CD14-positive monocyte (primary cell): Measurements from ENCODE around the gene SHISA6. TPM values are rescaled to one million over a fixed set of nuclear protein-coding genes. Genes with fewer than 3 reads are reported as not detected.

ENCODE experiments used
- DNase-seq, 3 donors: peaks; one replicate each; pipeline ENCODE4 v3.0.0-alpha.2; 2011 to 2022
- H2AFZ ChIP-seq: 2 replicates; pipeline ENCODE4 v1.6.0; 2012; ENCODE audit warnings: mild to moderate bottlenecking, low read depth, low read length, inconsistent platforms; ENCODE audit not compliant: insufficient read depth, poor library complexity, severe bottlenecking
- H3K27ac ChIP-seq, 2 donors: 1 replicate in 1 of 2; 2 replicates in 1 of 2; pipeline ENCODE4 v1.5.1; 2012 to 2013; ENCODE audit warnings: low read length in 2 of 2, control low read depth in 1 of 2, inconsistent platforms in 1 of 2, low read depth in 1 of 2, mild to moderate bottlenecking in 1 of 2
- H3K27me3 ChIP-seq, 2 donors: one replicate each; pipeline versions ENCODE4 v1.6.0 to v1.6.1; 2011 to 2013; ENCODE audit warnings: low read length in 2 of 2; ENCODE audit not compliant: control insufficient read depth in 2 of 2, insufficient read depth in 2 of 2
- H3K36me3 ChIP-seq, 2 donors: replicated peaks in 1 of 2; 1 replicate in 1 of 2; 2 replicates in 1 of 2; pipeline versions ENCODE4 v1.5.1 to v1.6.1; 2012 to 2013; ENCODE audit warnings: low read length in 2 of 2, control low read depth in 1 of 2, inconsistent platforms in 1 of 2, mild to moderate bottlenecking in 1 of 2; ENCODE audit not compliant: insufficient read depth in 2 of 2, control insufficient read depth in 1 of 2
- H3K4me1 ChIP-seq, 2 donors: 1 replicate in 1 of 2; 2 replicates in 1 of 2; pipeline versions ENCODE4 v1.5.1 to v1.6.1; 2012 to 2013; ENCODE audit warnings: low read length in 2 of 2, control low read depth in 1 of 2, inconsistent platforms in 1 of 2, mild to moderate bottlenecking in 1 of 2, moderate library complexity in 1 of 2; ENCODE audit not compliant: insufficient read depth in 2 of 2, control insufficient read depth in 1 of 2
- H3K4me2 ChIP-seq: replicated peaks from 2 replicates; pipeline ENCODE3; 2012; ENCODE audit warnings: low read length, moderate library complexity, mild to moderate bottlenecking; ENCODE audit not compliant: poor library complexity, severe bottlenecking; ENCODE audit errors: extremely low read depth
- H3K4me3 ChIP-seq, 3 experiments: fragments of 200-600 bp in 1 of 3; sonication (generic) in 1 of 3; replicated peaks in 1 of 3; 1 replicate in 2 of 3; 2 replicates in 1 of 3; pipeline ENCODE4 v1.5.1; 2011 to 2013; ENCODE audit warnings: low read length in 3 of 3, mild to moderate bottlenecking in 3 of 3, control low read depth in 2 of 3, low read depth in 2 of 3, inconsistent platforms in 1 of 3, moderate library complexity in 1 of 3
- H3K79me2 ChIP-seq: 2 replicates; pipeline ENCODE4 v1.6.0; 2012; ENCODE audit warnings: mild to moderate bottlenecking, control low read depth, inconsistent platforms, low read length, moderate library complexity; ENCODE audit not compliant: insufficient read depth
- H3K9ac ChIP-seq: 2 replicates; pipeline ENCODE4 v1.6.0; 2017; ENCODE audit warnings: low read length, mild to moderate bottlenecking; ENCODE audit not compliant: insufficient read depth, poor library complexity, severe bottlenecking
- H3K9me3 ChIP-seq, 2 donors: replicated peaks in 1 of 2; 1 replicate in 1 of 2; 2 replicates in 1 of 2; pipeline versions ENCODE4 v1.5.1 to v1.6.1; 2012 to 2013; ENCODE audit warnings: low read length in 2 of 2, control low read depth in 1 of 2; ENCODE audit not compliant: control insufficient read depth in 1 of 2, insufficient read depth in 1 of 2
- H4K20me1 ChIP-seq: 2 replicates; pipeline ENCODE4 v1.6.0; 2012; ENCODE audit warnings: mild to moderate bottlenecking, low read length, control low read depth, moderate library complexity; ENCODE audit not compliant: insufficient read depth
- H3K27ac Mint-ChIP-seq, 7 donors: one replicate each; pipeline ENCODE4 v1.8.0; 2020; ENCODE audit warnings: mild to moderate bottlenecking in 7 of 7, mixed read lengths in 7 of 7, moderate library complexity in 6 of 7, inconsistent platforms in 2 of 7
- H3K27me3 Mint-ChIP-seq, 3 donors: one replicate each; pipeline ENCODE4 v1.8.0; 2021 to 2022; ENCODE audit warnings: low read depth in 3 of 3, mild to moderate bottlenecking in 3 of 3, mixed read lengths in 3 of 3, moderate library complexity in 3 of 3, inconsistent platforms in 1 of 3
- H3K36me3 Mint-ChIP-seq, 2 donors: one replicate each; pipeline ENCODE4 v1.8.0; 2020; ENCODE audit warnings: mixed read lengths in 2 of 2, inconsistent platforms in 1 of 2, mild to moderate bottlenecking in 1 of 2
- H3K4me1 Mint-ChIP-seq: one replicate; pipeline ENCODE4 v1.8.0; 2020; ENCODE audit warnings: mild to moderate bottlenecking, mixed read lengths
- H3K4me3 Mint-ChIP-seq, 2 donors: one replicate each; pipeline ENCODE4 v1.8.0; 2020; ENCODE audit warnings: mild to moderate bottlenecking in 2 of 2, mixed read lengths in 2 of 2, moderate library complexity in 1 of 2
- H3K9me3 Mint-ChIP-seq, 7 donors: one replicate each; pipeline ENCODE4 v1.8.0; 2020 to 2022; ENCODE audit warnings: mixed read lengths in 7 of 7, mild to moderate bottlenecking in 6 of 7, moderate library complexity in 6 of 7, inconsistent platforms in 2 of 7
- WGBS: methylation state at CpG from one replicate; pipeline ENCODE4 v1.1.5; 2013; ENCODE audit warnings: missing lambda C conversion rate; ENCODE audit not compliant: insufficient coverage; 5-methylcytosine and 5-hydroxymethylcytosine counted together
- intact Hi-C, 2 donors: fragments of 100-400 bp; cut with micrococcal nuclease; formaldehyde crosslinking; loops; one replicate each; pipeline versions ENCODE4 v1.15.0 to v1.15.1; 2023
- polyA plus RNA-seq, 3 donors: library from polyadenylated mRNA; depleted of rRNA in 1 of 3; unstranded in 2 of 3; stranded (reverse) in 1 of 3; fragments of 300-500 nt in 2 of 3; fragments of >200 nt in 1 of 3; fragmentation: Illumina TruSeq in 2 of 3; gene quantifications; 1 replicate in 2 of 3; 2 replicates in 1 of 3; pipeline ENCODE4 v1.2.3, GENCODE V29; 2012 to 2021
- TF ChIP-seq, protein P1 (sequence below): fragments of 200-600 bp; IDR thresholded peaks from one replicate; pipeline ENCODE4 v1.8.0; 2022; ENCODE audit warnings: antibody characterized with exemption, mild to moderate bottlenecking

Gene SHISA6
- polyA plus RNA-seq, 3 donors, result not detected

- peaks cover 0 to 2% (median 0%) of the 10 kb centered on the region in 3 donors for H3K27me3 Mint-ChIP-seq
- peaks cover 43 to 48% of the 10 kb centered on the region in 2 donors for H3K9me3 ChIP-seq
- H3K36me3 Mint-ChIP-seq, result no peaks in the 10 kb centered on the region
- H3K27ac Mint-ChIP-seq, result no peak overlapping the region
- no peaks in the 10 kb centered on the region for H3K79me2 ChIP-seq
- no peaks in the 10 kb centered on the region for H3K4me1 Mint-ChIP-seq
- no peaks in the 10 kb centered on the region for H4K20me1 ChIP-seq
- TF ChIP-seq, protein P1, sequence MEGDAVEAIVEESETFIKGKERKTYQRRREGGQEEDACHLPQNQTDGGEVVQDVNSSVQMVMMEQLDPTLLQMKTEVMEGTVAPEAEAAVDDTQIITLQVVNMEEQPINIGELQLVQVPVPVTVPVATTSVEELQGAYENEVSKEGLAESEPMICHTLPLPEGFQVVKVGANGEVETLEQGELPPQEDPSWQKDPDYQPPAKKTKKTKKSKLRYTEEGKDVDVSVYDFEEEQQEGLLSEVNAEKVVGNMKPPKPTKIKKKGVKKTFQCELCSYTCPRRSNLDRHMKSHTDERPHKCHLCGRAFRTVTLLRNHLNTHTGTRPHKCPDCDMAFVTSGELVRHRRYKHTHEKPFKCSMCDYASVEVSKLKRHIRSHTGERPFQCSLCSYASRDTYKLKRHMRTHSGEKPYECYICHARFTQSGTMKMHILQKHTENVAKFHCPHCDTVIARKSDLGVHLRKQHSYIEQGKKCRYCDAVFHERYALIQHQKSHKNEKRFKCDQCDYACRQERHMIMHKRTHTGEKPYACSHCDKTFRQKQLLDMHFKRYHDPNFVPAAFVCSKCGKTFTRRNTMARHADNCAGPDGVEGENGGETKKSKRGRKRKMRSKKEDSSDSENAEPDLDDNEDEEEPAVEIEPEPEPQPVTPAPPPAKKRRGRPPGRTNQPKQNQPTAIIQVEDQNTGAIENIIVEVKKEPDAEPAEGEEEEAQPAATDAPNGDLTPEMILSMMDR, result no peak
- no peak overlapping the region for H3K4me3 Mint-ChIP-seq
- intact Hi-C loops, result no loop called here
- H3K9me3 Mint-ChIP-seq, result peaks cover 12 to 40% (median 21%) of the 10 kb centered on the region in 7 donors
- no peaks in the 10 kb centered on the region for H3K27me3 ChIP-seq
- no peaks in the 10 kb centered on the region for H3K4me1 ChIP-seq
- no peak overlapping the region for H3K4me3 ChIP-seq
- no peak overlapping the region for H3K27ac ChIP-seq
- WGBS, result 85% methylated on average over 10 of the region's 14 CpGs
- H3K36me3 ChIP-seq, result no peaks in the 10 kb centered on the region
- DNase-seq, result no peak
- no peak overlapping the region for H2AFZ ChIP-seq
- no peak overlapping the region for H3K4me2 ChIP-seq
- H3K9ac ChIP-seq, result no peak overlapping the region
Observed at GRCh38 chr17:11490171-11490755, 249.2 kb downstream of the SHISA6 start.

DNA sequence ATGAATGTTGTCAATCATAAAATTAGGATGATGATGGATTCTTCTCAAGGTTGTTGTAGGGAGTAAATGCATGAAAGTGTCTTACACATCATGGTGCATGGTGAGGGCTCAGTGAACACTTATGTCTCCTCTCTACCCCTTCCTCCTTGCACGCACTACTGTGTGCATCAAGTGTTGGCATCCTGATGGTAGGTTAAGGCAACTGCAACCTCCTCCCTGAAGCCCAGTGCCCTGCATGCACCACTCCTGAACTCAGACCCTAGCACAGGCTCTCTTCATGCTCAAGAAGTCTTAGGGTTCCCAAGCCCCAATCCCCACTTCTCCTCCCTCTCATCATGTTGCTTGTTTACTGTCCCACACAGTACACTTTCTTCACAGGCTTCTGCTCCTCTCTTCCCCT lies 251.5 kb downstream of the SHISA6 start:
- H3K36me3 ChIP-seq, result no peaks in the 10 kb centered on the region
- no peak overlapping the region for H3K4me3 ChIP-seq
- no peak overlapping the region for H3K9ac ChIP-seq
- TF ChIP-seq, protein P1, result no peak
- no peaks in the 10 kb centered on the region for H3K36me3 Mint-ChIP-seq
- H3K4me3 Mint-ChIP-seq, result no peak overlapping the region
- H2AFZ ChIP-seq, result no peak overlapping the region
- no CpG with 5 or more reads among the region's 1 CpG for WGBS
- no peak overlapping the region for H3K4me2 ChIP-seq
- no peak for DNase-seq
- H3K4me1 Mint-ChIP-seq, result no peaks in the 10 kb centered on the region
- peaks cover 41 to 44% of the 10 kb centered on the region in 2 donors for H3K9me3 ChIP-seq
- H3K9me3 Mint-ChIP-seq, result peaks cover 12 to 40% (median 25%) of the 10 kb centered on the region in 7 donors
- H3K4me1 ChIP-seq, result no peaks in the 10 kb centered on the region
- H3K27me3 ChIP-seq, result no peaks in the 10 kb centered on the region
- no peak overlapping the region for H3K27ac Mint-ChIP-seq
- H3K27ac ChIP-seq, result no peak overlapping the region
- intact Hi-C loops, result no loop called here
- no peaks in the 10 kb centered on the region for H4K20me1 ChIP-seq
- peaks cover 0 to 2% (median 0%) of the 10 kb centered on the region in 3 donors for H3K27me3 Mint-ChIP-seq
- no peaks in the 10 kb centered on the region for H3K79me2 ChIP-seq
